ENCODE data around the gene TMC1.

TMC1 gene

GRCh38 chr9:72863456-72864094, 342.2 kb downstream of the TMC1 start:
- no peak overlapping the region for H3K27ac ChIP-seq
- no peak for TF ChIP-seq CTCF (IDR thresholded peaks at IDR 0.05)
- H3K79me2 ChIP-seq, result no peaks in the 10 kb centered on the region
- no peaks in the 10 kb centered on the region for H3K9me3 ChIP-seq (ENCODE audit: control insufficient read depth, low read length)
- no peaks in the 10 kb centered on the region for H3K36me3 ChIP-seq (ENCODE audit: control insufficient read depth, insufficient read depth, low read length)
- H3K4me2 ChIP-seq (ENCODE audit: low read length), result no peak overlapping the region
- H3K27me3 ChIP-seq (ENCODE audit: control insufficient read depth, insufficient read depth, low read length), result no peaks in the 10 kb centered on the region
- H2AFZ ChIP-seq, result no peak overlapping the region
- no peaks in the 10 kb centered on the region for H3K4me1 ChIP-seq
- no peak overlapping the region for H3K4me3 ChIP-seq (ENCODE audit: low read depth, low read length)
- H3K9ac ChIP-seq, result no peak overlapping the region

- no peaks in the 10 kb centered on the region for H3K27me3 ChIP-seq (ENCODE audit: control insufficient read depth, insufficient read depth, low read length)
- H3K4me1 ChIP-seq, result no peaks in the 10 kb centered on the region
- no peak for TF ChIP-seq CTCF (IDR thresholded peaks at IDR 0.05)
- no peak overlapping the region for H2AFZ ChIP-seq
- H3K79me2 ChIP-seq, result no peaks in the 10 kb centered on the region
- no peak overlapping the region for H3K4me3 ChIP-seq (ENCODE audit: low read depth, low read length)
- H3K36me3 ChIP-seq (ENCODE audit: control insufficient read depth, insufficient read depth, low read length), result no peaks in the 10 kb centered on the region
- H3K9ac ChIP-seq, result no peak overlapping the region
- H3K9me3 ChIP-seq (ENCODE audit: control insufficient read depth, low read length), result no peaks in the 10 kb centered on the region
- H3K27ac ChIP-seq, result no peak overlapping the region
- no peak overlapping the region for H3K4me2 ChIP-seq (ENCODE audit: low read length)
Measured at GRCh38 chr9:72864327-72864726, 342.9 kb downstream of the TMC1 start.

GRCh38 chr9:72871685-72872084, 350.3 kb downstream of the TMC1 start:
- H3K27ac ChIP-seq, result no peak overlapping the region
- no peak overlapping the region for H3K9ac ChIP-seq
- H3K4me3 ChIP-seq (ENCODE audit: low read depth, low read length), result no peak overlapping the region
- H3K9me3 ChIP-seq (ENCODE audit: control insufficient read depth, low read length), result no peaks in the 10 kb centered on the region
- TF ChIP-seq CTCF (IDR thresholded peaks at IDR 0.05), result no peak
- no peaks in the 10 kb centered on the region for H3K27me3 ChIP-seq (ENCODE audit: control insufficient read depth, insufficient read depth, low read length)
- H3K36me3 ChIP-seq (ENCODE audit: control insufficient read depth, insufficient read depth, low read length), result no peaks in the 10 kb centered on the region
- H3K4me1 ChIP-seq, result no peaks in the 10 kb centered on the region
- H2AFZ ChIP-seq, result no peak overlapping the region
- no peaks in the 10 kb centered on the region for H3K79me2 ChIP-seq
- no peak overlapping the region for H3K4me2 ChIP-seq (ENCODE audit: low read length)

GRCh38 chr9:72872718-72873117, 351.3 kb downstream of the TMC1 start:
- no peaks in the 10 kb centered on the region for H3K9me3 ChIP-seq (ENCODE audit: control insufficient read depth, low read length)
- no peak overlapping the region for H3K27ac ChIP-seq
- no peak for TF ChIP-seq CTCF (IDR thresholded peaks at IDR 0.05)

GRCh38 chr9:72873456-72873855, 352.0 kb downstream of the TMC1 start:
- Histone ChIP-seq H3K4me1 (no peaks in the 10 kb centered on the region), H3K79me2 (no peaks in the 10 kb centered on the region), H3K4me2 (ENCODE audit: low read length) (no peak overlapping the region), H3K4me3 (ENCODE audit: low read depth, low read length) (no peak overlapping the region), H3K9me3 (ENCODE audit: control insufficient read depth, low read length) (no peaks in the 10 kb centered on the region), H2AFZ (no peak overlapping the region), H3K27me3 (ENCODE audit: control insufficient read depth, insufficient read depth, low read length) (no peaks in the 10 kb centered on the region), H3K27ac (no peak overlapping the region), H3K9ac (no peak overlapping the region), H3K36me3 (ENCODE audit: control insufficient read depth, insufficient read depth, low read length) (no peaks in the 10 kb centered on the region)
- TF ChIP-seq CTCF (IDR thresholded peaks at IDR 0.05), result no peak

More at GRCh38 chr9:72872718-72873117, 351.3 kb downstream of the TMC1 start:
- Histone ChIP-seq H2AFZ (no peak overlapping the region), H3K4me2 (ENCODE audit: low read length) (no peak overlapping the region), H3K4me1 (no peaks in the 10 kb centered on the region), H3K9ac (no peak overlapping the region), H3K4me3 (ENCODE audit: low read depth, low read length) (no peak overlapping the region), H3K36me3 (ENCODE audit: control insufficient read depth, insufficient read depth, low read length) (no peaks in the 10 kb centered on the region), H3K79me2 (no peaks in the 10 kb centered on the region), H3K27me3 (ENCODE audit: control insufficient read depth, insufficient read depth, low read length) (no peaks in the 10 kb centered on the region)

All from parathyroid adenoma (tissue), 2 donors.